ENCODE results near the gene CKB.

DNA sequence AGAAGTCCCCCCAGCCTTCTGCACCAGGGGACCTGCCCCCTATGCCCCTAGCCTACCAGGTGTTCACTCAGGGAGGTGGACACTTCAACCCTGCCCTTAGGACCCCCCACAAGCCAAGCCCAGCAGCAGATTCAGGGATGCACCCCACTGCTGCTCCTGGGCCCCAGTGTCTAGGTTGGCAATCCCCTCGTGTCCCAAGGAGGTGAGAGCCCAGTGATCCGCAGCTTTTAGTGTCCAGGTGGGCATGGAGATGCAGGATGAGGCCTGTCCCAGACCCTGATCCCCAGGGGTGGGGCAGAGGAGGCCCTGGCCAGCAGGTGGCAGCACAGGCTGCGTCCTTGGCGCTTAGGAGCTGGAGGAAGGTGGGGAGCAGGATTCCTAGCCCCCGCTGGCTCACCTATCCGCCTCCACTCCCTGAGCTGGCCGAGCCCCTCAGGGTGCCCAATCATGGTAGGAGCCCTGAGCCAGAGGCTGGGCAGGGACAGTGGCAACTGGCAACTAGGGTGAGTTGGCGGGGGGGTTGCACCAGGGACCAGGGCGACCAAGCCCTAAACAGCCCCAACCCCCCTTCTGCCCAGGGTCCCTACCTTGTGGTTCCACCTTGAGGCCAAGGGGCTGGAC is 4.1 kb downstream of the CKB start:
- TF ChIP-seq, protein P1, sequence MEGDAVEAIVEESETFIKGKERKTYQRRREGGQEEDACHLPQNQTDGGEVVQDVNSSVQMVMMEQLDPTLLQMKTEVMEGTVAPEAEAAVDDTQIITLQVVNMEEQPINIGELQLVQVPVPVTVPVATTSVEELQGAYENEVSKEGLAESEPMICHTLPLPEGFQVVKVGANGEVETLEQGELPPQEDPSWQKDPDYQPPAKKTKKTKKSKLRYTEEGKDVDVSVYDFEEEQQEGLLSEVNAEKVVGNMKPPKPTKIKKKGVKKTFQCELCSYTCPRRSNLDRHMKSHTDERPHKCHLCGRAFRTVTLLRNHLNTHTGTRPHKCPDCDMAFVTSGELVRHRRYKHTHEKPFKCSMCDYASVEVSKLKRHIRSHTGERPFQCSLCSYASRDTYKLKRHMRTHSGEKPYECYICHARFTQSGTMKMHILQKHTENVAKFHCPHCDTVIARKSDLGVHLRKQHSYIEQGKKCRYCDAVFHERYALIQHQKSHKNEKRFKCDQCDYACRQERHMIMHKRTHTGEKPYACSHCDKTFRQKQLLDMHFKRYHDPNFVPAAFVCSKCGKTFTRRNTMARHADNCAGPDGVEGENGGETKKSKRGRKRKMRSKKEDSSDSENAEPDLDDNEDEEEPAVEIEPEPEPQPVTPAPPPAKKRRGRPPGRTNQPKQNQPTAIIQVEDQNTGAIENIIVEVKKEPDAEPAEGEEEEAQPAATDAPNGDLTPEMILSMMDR (IDR thresholded peaks at IDR 0.05), result peak; percentile 80 to 96 (median 88)
- TF ChIP-seq POLR2A (IDR thresholded peaks at IDR 0.05), result no peak
